Activated naive CD4-positive, alpha-beta T cell treated with anti-CD3 and anti-CD28 coated beads for 36 hours (primary cell): Measurements from ENCODE around the gene TRIM34. TPM values are rescaled to one million over a fixed set of nuclear protein-coding genes. Genes with fewer than 3 reads are reported as not detected.
"Not testable (repeated sequence)": the region's sequence is repeated elsewhere in the genome, so short reads cannot be mapped to it uniquely, and the experiment has no call there.

Source experiments
- CTCF ChIA-PET: fragments of 350-600 bp; sonication (Branson Sonifier 250); formaldehyde crosslinking; loops from one replicate; lab custom pipeline; 2021; ENCODE audit warnings: antibody characterized with exemption; lab: Charles Lee
- DNase-seq: peaks from one replicate; pipeline ENCODE4 v3.0.0-alpha.2; 2020
- H3K27ac Mint-ChIP-seq: one replicate; pipeline ENCODE4 v1.8.0; 2021; ENCODE audit warnings: mild to moderate bottlenecking, mixed read lengths
- H3K27me3 Mint-ChIP-seq: one replicate; pipeline ENCODE4 v1.8.0; 2021; ENCODE audit warnings: low read depth, mixed read lengths
- H3K36me3 Mint-ChIP-seq: one replicate; pipeline ENCODE4 v1.8.0; 2021; ENCODE audit warnings: low read depth, mixed read lengths
- H3K4me1 Mint-ChIP-seq: one replicate; pipeline ENCODE4 v1.8.0; 2021; ENCODE audit warnings: low read depth, mixed read lengths
- H3K4me3 Mint-ChIP-seq: one replicate; pipeline ENCODE4 v1.8.0; 2021; ENCODE audit warnings: mild to moderate bottlenecking, moderate library complexity, mixed read lengths
- H3K9me3 Mint-ChIP-seq: one replicate; pipeline ENCODE4 v1.8.0; 2021; ENCODE audit warnings: mixed read lengths
- intact Hi-C: fragments of 100-400 bp; cut with micrococcal nuclease; formaldehyde crosslinking; loops from one replicate; pipeline ENCODE4 v1.15.1; 2023
- total RNA-seq, 2 experiments: library from RNA; stranded (reverse); gene quantifications; one replicate each; pipeline ENCODE4 v1.2.3, GENCODE V29; 2021

Gene TRIM34
- total RNA-seq, 2 experiments from 2014 or later: 12.8 to 12.9 TPM

DNA sequence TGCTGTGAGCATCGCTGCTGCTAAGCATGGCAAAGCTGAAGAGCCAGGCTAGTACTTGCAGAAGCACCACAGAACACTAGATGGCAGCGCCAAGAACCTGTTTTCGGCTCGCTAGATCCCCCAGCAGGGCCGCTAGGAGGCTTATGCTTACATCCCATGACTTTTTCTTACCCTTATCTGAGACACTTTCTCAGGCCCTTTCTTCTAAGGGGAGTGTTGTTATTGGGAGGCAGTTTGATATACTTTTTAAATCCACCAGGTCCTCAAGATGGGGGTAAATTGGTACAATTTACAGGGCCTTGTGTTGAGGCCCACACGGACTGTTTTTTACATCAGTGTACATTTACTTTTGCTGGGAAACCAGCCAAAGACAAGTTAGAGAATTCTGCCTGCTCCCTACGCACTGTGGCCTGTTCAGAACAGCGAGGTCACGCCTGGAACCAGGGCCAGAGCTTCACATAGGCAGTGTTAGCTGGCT, 24.4 kb upstream of the TRIM34 start:
- H3K9me3 Mint-ChIP-seq: no peaks in the 10 kb centered on the region
- no peak overlapping the region for H3K4me3 Mint-ChIP-seq
- H3K36me3 Mint-ChIP-seq: no peaks in the 10 kb centered on the region
- intact Hi-C loops: loop anchor here (1.0 to 5.0 kb wide), 5 partner anchors 25 to 292 kb away; partner anchors contain the start of genes OR52E5, OR52N2, TRIM34 and TRIM5
- H3K4me1 Mint-ChIP-seq: peaks cover 6% of the 10 kb centered on the region
- no peak overlapping the region for H3K27ac Mint-ChIP-seq
- peak; percentile 79 for DNase-seq
- CTCF ChIA-PET: interaction anchor here (1.1 to 2.0 kb wide), 6 partner anchors 10 to 210 kb away, joined by 3 to 7 read pairs (median 4); partner anchors contain the start of genes OR52N2 and TRIM5
- no peaks in the 10 kb centered on the region for H3K27me3 Mint-ChIP-seq

DNA sequence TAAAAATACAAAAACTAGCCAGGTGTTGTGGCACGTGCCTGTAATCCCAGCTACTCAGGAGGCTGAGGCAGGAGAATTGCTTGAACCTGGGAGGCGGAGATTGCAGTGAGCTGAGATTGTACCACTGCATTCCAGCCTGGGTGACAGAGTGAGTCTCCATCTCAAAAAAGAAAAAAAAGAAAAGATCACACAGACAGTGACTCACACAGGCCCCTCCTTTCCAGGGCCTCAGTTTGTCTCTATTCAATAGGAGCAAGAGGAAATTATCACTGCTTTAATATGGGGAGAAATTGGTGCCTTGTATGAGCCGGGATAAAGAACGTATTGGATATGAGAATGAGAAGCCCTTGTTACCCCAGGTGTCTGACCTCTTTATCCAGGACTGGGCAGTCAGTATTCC, 22.0 kb upstream of the TRIM34 start:
- H3K4me1 Mint-ChIP-seq, CTCF ChIA-PET, DNase-seq, H3K4me3 Mint-ChIP-seq, H3K9me3 Mint-ChIP-seq, H3K36me3 Mint-ChIP-seq, H3K27ac Mint-ChIP-seq, H3K27me3 Mint-ChIP-seq: not testable (repeated sequence)
- intact Hi-C loops: loop anchor here (5.0 kb wide), 1 partner anchor 290 kb away; the partner anchor contains the start of gene OR52E5

- Mint-ChIP-seq H3K9me3 (no peaks in the 10 kb centered on the region), H3K27me3 (no peaks in the 10 kb centered on the region), H3K27ac (no peak overlapping the region), H3K4me1 (no peaks in the 10 kb centered on the region), H3K36me3 (no peaks in the 10 kb centered on the region), H3K4me3 (no peak overlapping the region)
- CTCF ChIA-PET: no interaction called here
- intact Hi-C loops: loop anchor here (5.0 kb wide), 1 partner anchor 289 kb away; the partner anchor contains the start of gene OR52E5
- DNase-seq: no peak
Observed at GRCh38 chr11:5603326-5603725, 21.5 kb upstream of the TRIM34 start.

GRCh38 chr11:5604896-5605295, 19.9 kb upstream of the TRIM34 start:
- intact Hi-C loops: loop anchor here (5.0 kb wide), 1 partner anchor 287 kb away; the partner anchor contains the start of gene OR52E5
- CTCF ChIA-PET: no interaction called here
- DNase-seq: no peak

DNA sequence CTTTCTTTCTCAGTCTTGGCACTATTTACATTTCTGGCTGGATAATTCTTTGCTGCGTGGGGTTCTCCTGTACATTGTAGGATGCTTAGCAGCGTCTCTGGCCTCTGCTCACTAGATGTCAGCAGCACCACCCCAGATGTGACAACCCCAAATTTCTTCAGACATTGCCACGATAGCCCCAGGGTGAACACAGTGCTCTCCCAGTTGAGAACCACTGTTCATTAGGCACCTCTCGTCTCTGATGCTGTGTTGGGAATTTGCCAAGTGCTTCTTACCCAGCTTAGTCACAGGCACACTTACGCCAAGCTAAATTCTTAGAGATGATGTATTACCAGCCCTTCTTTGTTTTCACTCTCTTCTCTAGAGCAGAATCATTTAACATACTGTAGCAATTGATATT, 19.0 kb upstream of the TRIM34 start:
- CTCF ChIA-PET: no interaction called here

More at GRCh38 chr11:5604896-5605295, 19.9 kb upstream of the TRIM34 start:
- Mint-ChIP-seq H3K36me3 (no peaks in the 10 kb centered on the region), H3K4me3 (no peak overlapping the region), H3K4me1 (no peaks in the 10 kb centered on the region), H3K27me3 (no peaks in the 10 kb centered on the region), H3K9me3 (no peaks in the 10 kb centered on the region), H3K27ac (no peak overlapping the region)

GRCh38 chr11:5608808-5609207, 16.0 kb upstream of the TRIM34 start:
- H3K36me3 Mint-ChIP-seq: no peaks in the 10 kb centered on the region
- H3K9me3 Mint-ChIP-seq: no peaks in the 10 kb centered on the region
- H3K27ac Mint-ChIP-seq: no peak overlapping the region
- no peak overlapping the region for H3K4me3 Mint-ChIP-seq
- no peak for DNase-seq
- intact Hi-C loops: no loop called here
- CTCF ChIA-PET: no interaction called here
- no peaks in the 10 kb centered on the region for H3K27me3 Mint-ChIP-seq
- H3K4me1 Mint-ChIP-seq: peaks cover 3% of the 10 kb centered on the region

More for the DNA sequence above, 19.0 kb upstream of the TRIM34 start:
- peaks cover 3% of the 10 kb centered on the region for H3K4me1 Mint-ChIP-seq
- no peaks in the 10 kb centered on the region for H3K27me3 Mint-ChIP-seq
- H3K9me3 Mint-ChIP-seq: no peaks in the 10 kb centered on the region
- H3K4me3 Mint-ChIP-seq: no peak overlapping the region
- H3K27ac Mint-ChIP-seq: no peak overlapping the region
- intact Hi-C loops: no loop called here
- H3K36me3 Mint-ChIP-seq: no peaks in the 10 kb centered on the region
- DNase-seq: peak; percentile 13

- CTCF ChIA-PET: no interaction called here
- Mint-ChIP-seq H3K4me3 (no peak overlapping the region), H3K36me3 (no peaks in the 10 kb centered on the region), H3K4me1 (peaks cover 3% of the 10 kb centered on the region), H3K9me3 (no peaks in the 10 kb centered on the region), H3K27me3 (no peaks in the 10 kb centered on the region), H3K27ac (no peak overlapping the region)
- intact Hi-C loops: no loop called here
- DNase-seq: no peak
Observed at GRCh38 chr11:5610446-5610845, 14.4 kb upstream of the TRIM34 start.

DNA sequence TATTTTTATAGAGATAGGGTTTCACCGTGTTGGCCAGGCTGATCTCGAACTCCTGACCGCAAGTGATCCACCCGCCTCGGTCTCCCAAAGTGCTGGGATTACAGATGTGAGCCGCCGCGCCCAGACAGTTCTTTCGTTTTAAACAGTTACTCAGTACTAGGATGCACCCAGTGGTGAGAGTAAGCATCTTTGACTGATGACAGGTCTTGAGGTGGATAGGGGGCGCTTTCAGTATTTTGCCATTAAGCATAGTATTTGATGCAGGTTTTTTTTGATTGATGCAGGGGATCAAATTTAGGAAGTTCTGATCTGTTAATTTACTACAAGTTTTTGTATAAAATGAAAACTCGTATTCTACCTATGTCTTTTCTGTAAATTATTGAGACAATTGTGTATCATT, 13.2 kb upstream of the TRIM34 start:
- no peak overlapping the region for H3K4me3 Mint-ChIP-seq
- intact Hi-C loops: no loop called here

GRCh38 chr11:5618807-5619206, 6.0 kb upstream of the TRIM34 start:
- no peak overlapping the region for H3K4me3 Mint-ChIP-seq
- H3K4me1 Mint-ChIP-seq: peaks cover 4% of the 10 kb centered on the region
- CTCF ChIA-PET: interaction anchor here (1.1 kb wide), 1 partner anchor 20 kb away, joined by 3 read pairs; no protein-coding TSS in a partner anchor
- H3K9me3 Mint-ChIP-seq: no peaks in the 10 kb centered on the region
- no peak for DNase-seq
- H3K27ac Mint-ChIP-seq: no peak overlapping the region
- H3K36me3 Mint-ChIP-seq: no peaks in the 10 kb centered on the region
- no peaks in the 10 kb centered on the region for H3K27me3 Mint-ChIP-seq
- intact Hi-C loops: no loop called here

More for the DNA sequence above, 13.2 kb upstream of the TRIM34 start:
- no peak for DNase-seq
- CTCF ChIA-PET: interaction anchor here (0.7 kb wide), 1 partner anchor 25 kb away, joined by 3 read pairs; no protein-coding TSS in a partner anchor
- peaks cover 3% of the 10 kb centered on the region for H3K4me1 Mint-ChIP-seq
- no peak overlapping the region for H3K27ac Mint-ChIP-seq
- H3K9me3 Mint-ChIP-seq: no peaks in the 10 kb centered on the region
- no peaks in the 10 kb centered on the region for H3K36me3 Mint-ChIP-seq
- H3K27me3 Mint-ChIP-seq: no peaks in the 10 kb centered on the region

DNA sequence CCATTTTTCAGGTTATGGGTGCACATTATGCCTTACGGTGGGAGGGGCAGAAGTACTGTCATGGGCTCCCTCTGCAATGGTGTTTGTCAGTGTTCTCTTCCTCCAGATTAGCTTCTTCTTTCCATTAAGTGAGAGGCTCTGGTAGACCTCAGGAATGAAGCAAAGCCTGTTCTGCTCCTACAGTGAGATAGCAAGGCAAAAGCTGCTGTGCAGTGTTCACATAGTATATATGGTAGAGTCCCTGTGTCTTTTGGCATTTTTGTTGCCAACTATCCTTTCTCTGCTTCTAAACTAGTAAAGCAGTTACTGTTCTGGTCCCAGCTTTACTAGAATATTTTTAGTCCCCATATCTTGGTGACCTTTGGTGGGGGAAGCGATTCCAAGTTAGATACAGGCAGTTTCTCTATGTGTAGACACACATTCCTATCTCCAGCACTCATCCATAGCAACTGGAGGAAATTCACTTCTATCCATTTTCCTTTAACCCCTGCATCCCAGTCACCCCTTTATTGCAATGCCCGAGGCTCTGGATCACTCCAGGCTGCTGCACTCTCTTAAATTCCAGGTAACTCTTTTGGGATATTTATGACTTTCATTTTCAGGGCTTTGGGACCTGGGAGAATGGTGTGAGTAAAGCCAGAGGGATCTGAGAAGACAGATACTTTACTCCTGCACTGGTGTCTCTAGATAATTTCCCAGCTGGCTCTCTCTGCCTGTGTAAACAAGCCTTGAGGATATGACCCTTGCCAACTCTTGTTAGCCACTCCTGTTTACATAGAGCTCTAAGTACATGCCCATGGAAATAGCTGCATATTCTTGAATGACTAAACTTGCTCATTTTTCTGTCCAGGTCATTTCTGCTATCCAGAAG, 3.9 kb upstream of the TRIM34 start:
- peaks cover 11% of the 10 kb centered on the region for H3K4me1 Mint-ChIP-seq
- no peak overlapping the region for H3K4me3 Mint-ChIP-seq
- no peak for DNase-seq
- CTCF ChIA-PET: no interaction called here
- no peaks in the 10 kb centered on the region for H3K9me3 Mint-ChIP-seq
- no peaks in the 10 kb centered on the region for H3K36me3 Mint-ChIP-seq
- H3K27ac Mint-ChIP-seq: no peak overlapping the region
- intact Hi-C loops: loop anchor here (5.0 to 10.0 kb wide), 2 partner anchors 614 to 1014 kb away; partner anchors contain the start of genes CNGA4, FHIP1B and TRIM68
- H3K27me3 Mint-ChIP-seq: no peaks in the 10 kb centered on the region

- Mint-ChIP-seq H3K9me3 (no peaks in the 10 kb centered on the region), H3K4me3 (no peak overlapping the region), H3K36me3 (no peaks in the 10 kb centered on the region), H3K4me1 (peaks cover 18% of the 10 kb centered on the region), H3K27me3 (no peaks in the 10 kb centered on the region), H3K27ac (no peak overlapping the region)
- CTCF ChIA-PET: no interaction called here
- intact Hi-C loops: loop anchor here (5.0 to 10.0 kb wide), 2 partner anchors 613 to 1014 kb away; partner anchors contain the start of genes CNGA4, FHIP1B and TRIM68
- no peak for DNase-seq
Observed at GRCh38 chr11:5621580-5621979, 3.2 kb upstream of the TRIM34 start.

DNA sequence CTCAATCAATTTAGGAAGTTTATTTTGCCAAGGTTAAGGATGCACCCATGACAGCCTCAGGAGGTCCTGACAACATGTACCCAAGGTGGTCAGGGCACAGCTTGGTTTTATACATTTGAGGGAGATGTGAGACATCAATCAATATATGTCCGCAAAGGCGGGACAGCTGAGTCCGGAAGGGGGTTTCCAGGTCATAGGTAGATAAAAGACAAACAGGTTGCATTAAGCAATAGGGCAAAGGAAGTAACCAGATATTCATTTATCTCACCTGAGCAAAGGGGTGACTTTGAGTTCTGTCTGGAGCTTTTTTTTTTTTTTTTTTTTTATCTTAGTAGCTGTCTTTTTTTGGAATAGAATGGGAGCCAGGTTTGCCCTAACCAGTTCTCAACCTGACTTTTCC, 2.0 kb upstream of the TRIM34 start:
- no peak for DNase-seq
- intact Hi-C loops: loop anchor here (5.0 to 10.0 kb wide), 2 partner anchors 612 to 1016 kb away; partner anchors contain the start of genes CNGA4, FHIP1B and TRIM68
- H3K27me3 Mint-ChIP-seq: no peaks in the 10 kb centered on the region
- no peaks in the 10 kb centered on the region for H3K9me3 Mint-ChIP-seq
- peaks cover 30% of the 10 kb centered on the region for H3K4me1 Mint-ChIP-seq
- CTCF ChIA-PET: interaction anchor here (1.0 kb wide), 1 partner anchor 63 kb away, joined by 3 read pairs; no protein-coding TSS in a partner anchor
- H3K27ac Mint-ChIP-seq: no peak overlapping the region
- H3K36me3 Mint-ChIP-seq: peaks cover 2% of the 10 kb centered on the region
- peak overlapping the region; percentile 5 for H3K4me3 Mint-ChIP-seq
